Esophagus squamous epithelium (tissue), 4 donors: Measurements from ENCODE around the gene SGK1.
"Not testable (repeated sequence)": the region's sequence is repeated elsewhere in the genome, so short reads cannot be mapped to it uniquely, and the experiment has no call there.

Source experiments
- CTCF ChIP-seq, 6 experiments: fragments of 450-650 bp in 4 of 6; fragments of 200-600 bp in 2 of 6; sonication (generic) in 2 of 6; IDR thresholded peaks; one replicate each; pipeline ENCODE4 v1.5.1; 2016 to 2019; ENCODE audit warnings: antibody characterized with exemption in 6 of 6, mild to moderate bottlenecking in 4 of 6, moderate library complexity in 4 of 6
- POLR2A ChIP-seq, 4 donors: fragments of 450-650 bp; IDR thresholded peaks; one replicate each; pipeline ENCODE4 v1.6.1; 2017; ENCODE audit warnings: antibody characterized with exemption in 4 of 4, mild to moderate bottlenecking in 4 of 4, moderate library complexity in 3 of 4

GRCh38 chr6:134213410-134213809, 104.5 kb downstream of the SGK1 start:
- not testable (repeated sequence) for TF ChIP-seq CTCF, POLR2A (IDR thresholded peaks at IDR 0.05)
